Measurements from ENCODE around the gene BAK1. TPM values are rescaled to one million over a fixed set of nuclear protein-coding genes. Genes with fewer than 3 reads are reported as not detected.

The BAK1 gene
- total RNA-seq (ENCODE audit: low replicate concordance) = 27.3 and 37.0 TPM in 2 replicates
- long read RNA-seq, transcript BAK1-202 (6 exons, 2,136 nt) = major isoform, 60 of 72 reads
- long read RNA-seq, partial matches to known transcripts = 3 of 72 reads
- long read RNA-seq, other reads (novel, unspliced or antisense) = 9 of 72 reads

DNA sequence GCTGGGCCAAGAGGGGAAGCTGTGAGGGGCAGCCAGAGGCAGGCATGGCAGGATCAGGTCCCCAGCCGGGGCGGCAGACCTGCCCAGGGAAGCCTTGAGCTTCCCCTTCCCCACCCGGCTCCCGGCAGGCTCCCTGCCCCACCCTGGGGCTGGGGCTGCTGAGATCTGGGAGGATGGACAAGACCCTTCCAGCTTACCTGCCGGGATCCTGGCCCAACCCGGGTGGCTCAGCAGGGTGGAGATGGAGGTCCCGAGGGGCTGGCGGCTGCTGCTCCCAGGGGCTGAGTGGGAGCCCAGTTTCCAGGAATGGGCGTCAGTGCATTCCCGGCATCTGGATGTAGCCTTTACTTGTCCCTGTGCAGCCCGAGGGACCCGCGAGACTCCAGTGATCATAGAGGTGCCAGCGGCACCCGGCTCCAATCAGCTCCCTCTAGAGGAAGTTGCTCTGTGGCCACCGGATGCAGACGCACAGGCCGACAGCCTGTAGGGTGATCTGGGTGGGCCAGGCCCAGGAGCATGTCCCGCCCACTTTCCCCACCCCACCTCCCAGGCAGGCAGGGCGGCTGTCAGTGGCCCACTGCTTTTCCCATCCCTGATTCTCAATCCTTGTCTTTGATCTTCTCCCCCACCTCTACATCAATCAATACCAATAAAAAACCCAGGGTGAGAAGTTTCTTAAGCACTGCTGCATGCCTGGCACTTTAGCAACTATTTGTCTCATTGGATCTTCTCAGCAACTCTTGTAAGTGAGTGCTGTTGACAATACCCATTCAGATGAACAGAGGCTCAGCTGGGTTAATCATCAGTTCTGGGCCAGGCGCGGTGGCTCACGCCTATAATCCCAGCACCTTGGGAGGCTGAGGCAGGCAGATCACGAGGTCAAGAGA lies at the start of gene BAK1:
BAK1 (minus strand) TSS at position 449 of the 887 bp plus-strand sequence. CDS start 2,672 bp downstream, outside the sequence.
- H3K4me3 Mint-ChIP-seq = peak within 1 kb of the TSS; percentile 81
- no peaks in the 10 kb centered on the region for H3K36me3 Mint-ChIP-seq
- TF ChIP-seq, protein P1, sequence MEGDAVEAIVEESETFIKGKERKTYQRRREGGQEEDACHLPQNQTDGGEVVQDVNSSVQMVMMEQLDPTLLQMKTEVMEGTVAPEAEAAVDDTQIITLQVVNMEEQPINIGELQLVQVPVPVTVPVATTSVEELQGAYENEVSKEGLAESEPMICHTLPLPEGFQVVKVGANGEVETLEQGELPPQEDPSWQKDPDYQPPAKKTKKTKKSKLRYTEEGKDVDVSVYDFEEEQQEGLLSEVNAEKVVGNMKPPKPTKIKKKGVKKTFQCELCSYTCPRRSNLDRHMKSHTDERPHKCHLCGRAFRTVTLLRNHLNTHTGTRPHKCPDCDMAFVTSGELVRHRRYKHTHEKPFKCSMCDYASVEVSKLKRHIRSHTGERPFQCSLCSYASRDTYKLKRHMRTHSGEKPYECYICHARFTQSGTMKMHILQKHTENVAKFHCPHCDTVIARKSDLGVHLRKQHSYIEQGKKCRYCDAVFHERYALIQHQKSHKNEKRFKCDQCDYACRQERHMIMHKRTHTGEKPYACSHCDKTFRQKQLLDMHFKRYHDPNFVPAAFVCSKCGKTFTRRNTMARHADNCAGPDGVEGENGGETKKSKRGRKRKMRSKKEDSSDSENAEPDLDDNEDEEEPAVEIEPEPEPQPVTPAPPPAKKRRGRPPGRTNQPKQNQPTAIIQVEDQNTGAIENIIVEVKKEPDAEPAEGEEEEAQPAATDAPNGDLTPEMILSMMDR (conservative IDR thresholded peaks at IDR 0.05) = peak; percentile 65
- DNase-seq (ENCODE audit: extremely low spot score, unreplicated experiment) = peak; percentile 84
- peaks cover 19% of the 10 kb centered on the region for H3K4me1 Mint-ChIP-seq (ENCODE audit: unreplicated experiment)
- H3K9me3 Mint-ChIP-seq = no peaks in the 10 kb centered on the region
- H3K27me3 Mint-ChIP-seq = no peaks in the 10 kb centered on the region
- peak within 1 kb of the TSS; percentile 88 for H3K27ac Mint-ChIP-seq

DNA sequence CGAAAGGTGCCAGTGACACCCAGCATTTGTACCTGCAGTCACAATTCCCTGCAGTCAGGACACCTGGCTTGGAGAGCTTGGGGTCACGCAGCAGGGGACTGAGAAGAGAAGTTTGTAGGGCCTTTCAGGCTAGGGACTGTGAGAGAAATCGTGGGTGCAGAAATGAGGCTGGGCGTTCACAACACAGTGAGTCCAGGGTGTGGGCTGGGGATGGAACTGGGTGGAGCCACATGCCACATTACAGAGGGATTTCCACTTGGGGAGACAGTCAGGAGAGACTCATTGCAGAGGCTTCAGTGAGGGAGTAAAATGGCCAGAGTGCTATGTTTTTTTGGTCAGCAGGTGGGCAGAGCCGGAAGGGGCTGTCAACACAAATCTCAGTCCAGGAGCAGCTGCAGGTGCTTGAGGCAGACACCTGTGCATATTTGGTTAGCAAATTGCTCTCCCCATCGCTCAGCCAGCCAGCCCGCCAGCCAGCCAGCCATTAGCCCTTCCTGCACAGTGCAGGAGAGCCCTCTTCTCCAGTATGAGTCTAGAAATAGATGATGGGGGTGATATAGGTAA lies 48.4 kb upstream of the BAK1 start:
- Mint-ChIP-seq H3K27ac (peak overlapping the region; percentile 90), H3K36me3 (no peaks in the 10 kb centered on the region), H3K9me3 (no peaks in the 10 kb centered on the region), H3K27me3 (peaks cover 10% of the 10 kb centered on the region), H3K4me1 (ENCODE audit: unreplicated experiment) (peaks cover 49% of the 10 kb centered on the region), H3K4me3 (no peak overlapping the region)
- no peak for DNase-seq (ENCODE audit: extremely low spot score, unreplicated experiment)
- TF ChIP-seq, protein P1 (conservative IDR thresholded peaks at IDR 0.05) = no peak

DNA sequence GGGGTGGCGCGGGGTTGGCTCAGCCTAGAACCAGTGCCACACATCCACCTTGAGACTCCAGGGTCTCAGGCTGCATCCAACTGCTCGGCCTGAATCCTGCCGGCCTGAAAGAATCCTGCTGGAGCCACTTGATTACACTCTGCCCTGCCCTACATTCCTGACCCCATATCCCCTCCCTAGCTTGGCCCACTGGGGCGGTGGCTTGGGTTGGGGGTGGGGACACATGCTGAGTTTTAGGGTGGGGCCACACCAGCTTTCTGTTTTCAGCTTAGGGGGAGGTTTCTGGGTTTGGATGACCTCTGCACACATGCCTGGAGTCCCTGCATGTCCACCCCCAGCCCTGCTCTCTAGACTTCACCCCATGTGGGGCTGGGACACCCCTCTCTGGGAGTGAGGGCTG lies 47.8 kb upstream of the BAK1 start:
- H3K4me3 Mint-ChIP-seq = no peak overlapping the region
- peak overlapping the region; percentile 90 for H3K27ac Mint-ChIP-seq

DNA sequence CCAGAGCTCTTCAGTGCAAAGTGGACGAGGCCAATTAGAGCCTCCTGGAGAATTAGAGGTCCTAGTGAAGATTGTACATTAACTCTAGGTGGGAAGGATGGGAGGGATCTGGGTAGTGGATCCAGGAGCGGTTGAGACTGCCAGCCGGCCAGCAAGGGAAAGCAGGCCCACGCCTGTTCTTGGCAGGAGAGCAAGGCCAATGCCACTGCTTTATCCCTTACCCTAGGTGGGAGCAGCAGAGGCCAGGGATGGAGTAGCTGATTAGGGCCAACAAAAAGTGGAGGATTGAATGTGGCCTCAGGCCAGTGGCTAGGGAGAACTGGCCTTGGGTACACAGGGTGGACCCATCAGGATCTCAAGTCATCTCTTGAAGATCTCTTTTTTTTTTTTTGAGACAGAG lies 44.8 kb upstream of the BAK1 start:
- peaks cover 43% of the 10 kb centered on the region for H3K4me1 Mint-ChIP-seq (ENCODE audit: unreplicated experiment)
- no peaks in the 10 kb centered on the region for H3K36me3 Mint-ChIP-seq
- H3K27me3 Mint-ChIP-seq = peaks cover 29% of the 10 kb centered on the region
- H3K27ac Mint-ChIP-seq = no peak overlapping the region
- no peak overlapping the region for H3K4me3 Mint-ChIP-seq
- no peak for DNase-seq (ENCODE audit: extremely low spot score, unreplicated experiment)
- TF ChIP-seq, protein P1 (conservative IDR thresholded peaks at IDR 0.05) = no peak
- no peaks in the 10 kb centered on the region for H3K9me3 Mint-ChIP-seq

More for the DNA sequence above, 47.8 kb upstream of the BAK1 start:
- TF ChIP-seq, protein P1 (conservative IDR thresholded peaks at IDR 0.05) = no peak
- no peaks in the 10 kb centered on the region for H3K9me3 Mint-ChIP-seq
- H3K36me3 Mint-ChIP-seq = no peaks in the 10 kb centered on the region
- no peak for DNase-seq (ENCODE audit: extremely low spot score, unreplicated experiment)
- H3K27me3 Mint-ChIP-seq = peaks cover 14% of the 10 kb centered on the region
- H3K4me1 Mint-ChIP-seq (ENCODE audit: unreplicated experiment) = peaks cover 48% of the 10 kb centered on the region

DNA sequence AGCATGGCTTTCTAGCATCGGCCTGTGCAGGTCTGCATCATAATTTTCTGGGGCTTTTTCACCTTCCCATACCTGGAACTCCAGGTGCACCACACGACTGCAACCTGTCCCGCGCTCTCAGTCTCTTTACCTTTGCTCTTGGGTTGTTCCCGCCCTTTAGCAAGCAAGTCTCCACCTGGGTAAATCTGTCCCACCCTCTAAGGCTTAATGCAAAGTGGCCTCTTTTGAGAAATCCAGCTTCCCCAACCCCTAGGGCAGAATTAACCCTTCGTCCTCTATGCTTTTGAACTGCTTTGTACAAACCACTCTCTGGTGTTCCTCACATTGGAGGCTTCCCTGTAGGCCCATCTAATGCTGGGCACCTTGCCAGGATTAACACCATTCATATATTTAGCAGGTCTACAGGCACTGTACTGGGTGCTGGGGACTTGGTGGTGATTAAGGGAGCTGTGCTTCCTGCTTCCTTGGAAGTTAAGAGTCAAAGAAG lies 43.9 kb upstream of the BAK1 start:
- TF ChIP-seq, protein P1 (conservative IDR thresholded peaks at IDR 0.05) = no peak
- Mint-ChIP-seq H3K36me3 (no peaks in the 10 kb centered on the region), H3K4me3 (peak overlapping the region; percentile 76), H3K27ac (peak overlapping the region; percentile 87), H3K27me3 (peaks cover 38% of the 10 kb centered on the region), H3K4me1 (ENCODE audit: unreplicated experiment) (peaks cover 45% of the 10 kb centered on the region), H3K9me3 (no peaks in the 10 kb centered on the region)
- DNase-seq (ENCODE audit: extremely low spot score, unreplicated experiment) = no peak
